GM21515 (cell line): ENCODE data around the gene PCTP.

ENCODE experiments used
- ATAC-seq: cut with Tn5 transposase; IDR thresholded peaks from one replicate; pipeline ENCODE4 v1.9.1; 2021; ENCODE audit not compliant: unreplicated experiment

Gene PCTP

DNA sequence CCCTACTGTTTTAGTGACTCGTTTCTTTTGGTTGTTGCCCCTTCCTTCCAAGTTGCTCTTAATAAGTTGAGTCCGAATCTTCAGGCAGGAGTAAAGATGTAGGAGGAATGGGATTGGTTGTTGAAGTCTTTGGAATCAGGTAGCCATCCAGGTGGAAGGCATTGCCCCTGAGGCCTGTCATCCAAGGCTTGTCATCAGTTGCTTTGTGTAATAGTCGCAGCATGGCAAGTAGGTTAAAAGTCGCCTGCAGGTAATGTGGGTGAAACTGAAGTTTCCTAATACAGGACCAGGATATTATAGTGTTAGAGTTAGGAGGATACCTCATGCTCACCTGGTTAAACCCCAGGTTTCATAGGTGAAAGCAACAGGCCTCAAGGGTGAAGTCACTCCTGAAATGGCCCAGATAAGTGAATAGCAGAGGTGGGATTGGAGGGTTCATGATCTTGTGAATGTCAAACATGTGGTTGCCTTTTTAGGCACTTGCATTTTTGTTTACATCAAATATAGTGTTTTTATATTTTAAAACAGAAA, 934 bp downstream of the PCTP start:
- no peak for ATAC-seq

- ATAC-seq, result no peak
These were observed 5.8 kb downstream of the PCTP start for GRCh38 chr17:55756689-55757088.

GRCh38 chr17:55757659-55758058, 6.8 kb downstream of the PCTP start:
- no peak for ATAC-seq

GRCh38 chr17:55758171-55758570, 7.3 kb downstream of the PCTP start:
- ATAC-seq, result no peak

DNA sequence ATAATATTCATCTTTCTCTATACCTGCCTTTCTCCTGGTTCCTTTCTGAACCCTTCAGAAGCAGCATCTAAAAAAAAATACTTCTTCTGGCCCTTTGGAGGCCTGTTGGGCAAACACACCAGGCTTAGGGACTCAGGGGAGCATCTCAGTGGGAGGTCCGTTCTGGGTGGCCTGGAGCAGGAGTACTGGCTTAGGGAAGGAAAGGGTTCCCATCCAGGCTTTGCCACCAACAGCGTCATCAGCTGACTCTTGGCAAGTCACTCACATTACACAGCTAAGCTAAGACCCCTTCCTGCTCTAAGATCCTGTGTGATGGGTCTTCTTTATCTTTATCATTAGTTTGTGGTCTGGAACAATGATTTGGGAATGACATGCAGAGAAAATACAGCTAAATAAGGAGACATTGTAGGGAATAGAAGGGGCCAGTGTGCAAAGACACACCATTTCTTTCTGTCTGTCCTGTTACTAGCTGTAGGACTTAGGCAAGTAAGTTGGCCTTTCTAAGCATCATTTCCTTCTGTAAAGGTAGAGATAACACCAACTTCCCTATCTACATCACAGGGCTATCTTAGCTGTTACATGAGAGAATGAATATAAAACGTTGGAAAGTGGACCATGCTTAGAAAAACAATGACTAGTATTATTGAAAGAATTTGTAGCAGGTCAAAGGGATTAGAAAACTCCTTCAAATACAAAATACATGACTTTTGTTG, 9.9 kb downstream of the PCTP start:
- no peak for ATAC-seq

DNA sequence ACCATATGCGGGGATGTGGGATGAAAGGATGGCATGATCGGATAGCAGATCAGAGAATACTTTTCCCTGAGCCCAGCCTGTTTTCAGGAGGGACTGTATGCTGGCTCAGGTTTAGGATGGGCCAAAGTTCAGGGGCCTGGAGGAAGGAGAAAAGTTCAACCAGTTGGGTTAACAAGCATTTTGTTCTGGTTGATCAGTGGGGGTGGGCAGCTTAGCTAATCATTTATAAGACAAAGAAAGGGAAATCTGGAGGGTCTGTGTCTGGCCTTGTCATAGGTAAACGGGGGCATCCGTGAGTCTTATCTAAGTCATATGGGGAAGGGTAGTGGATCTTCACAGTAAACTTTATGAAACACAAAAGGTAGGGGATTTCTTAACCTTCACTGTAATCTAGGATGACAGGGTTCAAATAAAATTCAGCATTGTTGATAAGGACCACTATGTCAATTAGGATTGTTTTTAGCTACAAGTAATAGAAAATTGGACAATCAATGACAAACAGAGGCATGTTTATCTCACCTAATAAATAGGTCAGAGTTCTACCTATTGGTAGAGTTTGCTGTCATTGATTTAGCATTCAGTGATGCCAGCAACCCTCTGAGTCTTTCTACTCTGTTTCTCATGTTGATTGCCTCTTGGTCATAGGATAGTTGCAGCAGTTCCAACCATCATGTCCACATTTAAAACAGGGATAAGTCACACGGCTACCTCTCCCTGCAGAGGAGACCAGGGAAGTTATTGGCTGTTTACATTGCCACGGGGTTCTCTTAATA, 11.4 kb downstream of the PCTP start:
- no peak for ATAC-seq

DNA sequence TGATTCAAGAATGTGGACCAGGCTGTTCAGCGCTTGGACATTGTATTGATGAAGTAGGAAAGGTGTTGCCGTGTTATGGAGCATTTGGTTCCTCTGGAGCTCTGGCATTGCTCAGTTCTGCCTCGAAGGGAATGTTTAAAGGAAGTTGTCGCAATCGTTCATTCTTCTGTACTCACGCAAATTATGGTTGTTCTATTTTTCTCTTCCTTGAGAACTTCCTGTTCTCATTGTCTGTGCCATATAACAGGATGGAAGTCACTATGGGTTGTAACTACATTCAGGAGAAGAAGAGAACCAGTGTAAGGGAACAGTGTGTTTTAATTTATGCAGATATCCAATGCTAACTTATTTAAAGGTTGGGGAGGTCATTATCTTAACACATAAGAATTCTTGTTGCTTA, 13.0 kb downstream of the PCTP start:
- ATAC-seq, result no peak

- no peak for ATAC-seq
These were observed 13.8 kb downstream of the PCTP start for GRCh38 chr17:55764610-55765009.

- ATAC-seq, result no peak
These were observed 14.6 kb downstream of the PCTP start for GRCh38 chr17:55765472-55765871.

GRCh38 chr17:55768936-55769624, 18.2 kb downstream of the PCTP start:
- no peak for ATAC-seq

DNA sequence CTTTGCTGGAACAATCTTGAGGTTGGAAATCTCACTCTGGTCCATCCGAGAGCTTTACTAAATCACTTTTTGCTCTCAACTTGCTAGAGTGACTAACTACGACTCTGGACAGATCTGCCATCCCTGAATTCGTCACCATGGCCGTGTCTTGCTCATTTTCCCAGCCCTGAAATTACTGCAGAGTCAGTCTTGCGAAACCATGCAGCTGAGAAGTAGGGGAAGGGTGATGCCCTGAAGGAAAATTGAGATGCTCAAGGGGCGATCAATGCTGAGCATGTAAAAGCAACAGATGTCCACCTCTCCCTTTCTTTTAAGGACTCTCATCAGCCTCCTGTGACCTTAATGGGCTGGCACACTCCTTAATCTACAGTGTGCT, 18.8 kb downstream of the PCTP start:
- no peak for ATAC-seq

- ATAC-seq, result no peak
These were observed 19.5 kb downstream of the PCTP start for GRCh38 chr17:55770196-55770870.

DNA sequence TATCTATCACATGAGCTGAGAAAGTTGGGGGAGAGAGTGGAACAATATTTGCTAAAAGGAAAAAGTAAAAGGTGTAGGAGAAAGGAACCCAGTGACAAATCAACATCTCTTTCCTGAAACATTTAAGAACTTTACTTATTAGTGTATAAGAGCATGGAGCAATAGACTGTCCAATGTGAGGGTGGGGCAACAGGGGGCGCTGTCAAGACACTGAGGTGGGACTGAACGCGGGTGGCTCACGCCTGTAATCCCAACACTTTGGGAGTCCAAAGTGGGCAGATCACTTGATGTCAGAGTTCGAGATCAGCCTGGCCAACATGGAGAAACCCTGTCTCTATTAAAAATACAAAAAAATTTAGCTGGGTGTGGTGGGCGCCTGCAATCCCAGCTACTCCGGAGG, 21.2 kb downstream of the PCTP start:
- ATAC-seq, result no peak

- no peak for ATAC-seq
These were observed 22.8 kb downstream of the PCTP start for GRCh38 chr17:55773671-55774070.

- no peak for ATAC-seq
These were observed 24.0 kb downstream of the PCTP start for GRCh38 chr17:55774846-55775271.

DNA sequence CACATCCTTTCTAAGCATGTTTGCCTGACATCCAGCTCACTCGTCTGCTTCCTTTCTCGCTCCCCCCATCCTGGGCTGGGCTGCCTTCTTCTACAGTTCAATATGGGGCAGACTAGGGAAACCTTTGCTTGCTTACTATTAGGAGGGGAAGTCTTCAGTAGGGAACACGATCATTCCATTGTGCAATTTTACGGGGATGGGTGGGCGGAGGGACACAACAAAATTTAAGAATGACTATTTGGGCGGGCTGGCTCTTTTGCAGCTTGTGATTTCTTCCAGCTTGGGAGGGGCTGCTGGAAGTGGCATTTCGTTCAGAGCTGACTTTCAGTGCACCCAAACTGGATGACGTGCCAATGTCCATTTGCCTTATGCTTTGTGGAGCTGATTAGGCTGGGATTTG, 25.4 kb downstream of the PCTP start:
- ATAC-seq, result no peak

GRCh38 chr17:55777471-55777971, 26.7 kb downstream of the PCTP start:
- ATAC-seq, result no peak

DNA sequence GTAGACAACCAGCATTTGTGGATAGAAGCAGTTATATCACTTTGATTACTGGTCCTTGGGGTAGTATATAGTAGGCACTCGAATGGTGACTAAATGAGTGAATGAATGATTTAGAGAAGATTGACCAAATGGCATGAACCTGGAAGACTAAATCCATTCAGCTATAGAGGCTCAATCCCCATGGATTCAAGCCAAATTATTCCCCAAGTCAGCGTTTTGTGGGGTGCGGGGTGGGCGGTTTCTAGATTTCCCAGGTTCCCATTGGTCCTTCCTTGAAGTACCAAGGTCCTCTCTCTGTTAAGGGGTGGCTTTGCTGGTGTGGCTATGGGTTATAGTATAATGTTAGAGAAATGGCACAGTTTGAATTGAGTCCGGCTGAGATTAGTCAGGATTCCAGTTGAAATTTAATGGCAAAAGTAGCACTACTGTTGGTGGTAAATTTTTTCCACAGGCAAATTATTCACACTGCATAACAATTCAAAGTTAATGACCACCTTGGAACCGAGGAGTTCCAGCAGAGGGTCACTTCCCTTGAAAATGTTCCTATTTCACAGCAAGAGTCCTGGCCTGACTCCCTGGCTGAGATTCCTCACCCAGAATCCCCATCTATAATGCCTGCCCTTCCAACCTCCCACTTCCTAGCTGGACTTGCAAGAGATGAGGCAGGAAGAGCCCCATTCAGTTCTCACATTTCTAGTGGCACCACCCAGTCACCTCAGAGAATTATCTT, 27.7 kb downstream of the PCTP start:
- no peak for ATAC-seq

DNA sequence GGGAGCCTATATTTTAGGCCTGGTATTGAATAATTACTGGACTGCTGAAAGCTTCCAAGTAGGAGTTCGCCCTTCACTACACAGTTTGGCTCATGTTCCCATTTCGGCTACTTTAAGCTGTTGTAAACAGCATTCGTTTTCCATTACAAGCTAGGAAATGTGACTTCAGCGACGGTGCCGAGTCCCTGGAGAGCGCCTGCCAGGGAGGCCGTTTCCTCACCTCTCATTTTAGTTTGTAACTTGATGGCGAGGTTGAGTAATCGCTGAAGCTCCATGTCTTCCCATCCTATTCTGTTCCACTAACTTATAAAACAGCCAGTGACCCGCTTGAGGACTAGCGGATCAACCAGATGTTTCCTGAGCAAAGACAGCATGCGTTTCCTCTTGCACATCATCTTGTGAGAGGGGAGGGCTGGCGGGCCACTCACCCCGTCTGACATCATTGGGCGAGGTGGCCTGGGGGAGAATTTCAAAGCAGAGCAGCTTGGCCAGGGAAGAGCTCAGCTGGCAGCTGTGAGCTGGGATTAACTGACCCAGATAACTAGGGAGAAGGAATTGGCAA, 32.9 kb downstream of the PCTP start:
- no peak for ATAC-seq

DNA sequence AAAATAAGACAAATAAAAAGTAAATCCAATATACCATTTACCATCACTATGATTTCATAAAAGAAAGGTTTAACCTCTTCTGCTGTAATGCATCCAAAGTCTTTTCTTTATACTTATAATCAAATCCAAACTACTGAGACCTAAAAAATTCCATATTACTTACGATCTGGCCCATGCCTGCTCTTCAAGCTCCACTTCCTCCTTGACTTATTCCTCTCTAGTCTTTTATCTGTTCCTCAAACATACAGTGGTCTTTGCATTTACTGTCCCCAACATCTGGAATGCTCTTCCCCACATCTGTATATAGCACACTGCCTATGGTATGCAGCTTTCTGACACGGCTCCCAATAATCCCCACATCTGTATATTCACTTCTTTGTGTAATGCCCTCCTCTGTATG, 33.8 kb downstream of the PCTP start:
- no peak for ATAC-seq
